ENCODE data around the gene BRINP2.

- TF ChIP-seq EZH2 (IDR thresholded peaks at IDR 0.05) (no peak), POLR2AphosphoS5 (IDR thresholded peaks at IDR 0.05; ENCODE audit: borderline replicate concordance, low read depth, low read length) (no peak), FOXP2 (optimal IDR thresholded peaks at IDR 0.05; ENCODE audit: control extremely low read depth, extremely low read length, insufficient read depth) (no peak)
Measured at GRCh38 chr1:177311111-177311510, 140.4 kb downstream of the BRINP2 start.
